Osteoblast (primary cell): Measurements from ENCODE around the gene MPV17L2. TPM values are rescaled to one million over a fixed set of nuclear protein-coding genes. Genes with fewer than 3 reads are reported as not detected.

Source experiments
- DNase-seq: peaks from one replicate; pipeline ENCODE4 v3.0.0; 2011; ENCODE audit warnings: low spot score, mixed read lengths; ENCODE audit not compliant: insufficient read length; ENCODE audit errors: missing footprints
- H2AFZ ChIP-seq: 2 replicates; pipeline ENCODE4 v1.6.0; 2011; ENCODE audit warnings: mild to moderate bottlenecking, low read length
- H3K27ac ChIP-seq: 2 replicates; pipeline ENCODE4 v1.5.1; 2011; ENCODE audit warnings: mild to moderate bottlenecking, low read depth, low read length, moderate library complexity
- H3K27me3 ChIP-seq: 2 replicates; pipeline ENCODE4 v1.6.0; 2012; ENCODE audit warnings: mild to moderate bottlenecking, control low read depth, inconsistent platforms, low read length, moderate library complexity; ENCODE audit not compliant: insufficient read depth
- H3K36me3 ChIP-seq: 2 replicates; pipeline ENCODE4 v1.5.1; 2011; ENCODE audit warnings: mild to moderate bottlenecking, low read length, control low read depth, moderate library complexity; ENCODE audit not compliant: insufficient read depth
- H3K4me1 ChIP-seq: 2 replicates; pipeline ENCODE4 v1.5.1; 2011; ENCODE audit warnings: mild to moderate bottlenecking, low read length, control low read depth, moderate library complexity; ENCODE audit not compliant: insufficient read depth
- H3K4me2 ChIP-seq: 2 replicates; pipeline ENCODE4 v1.6.0; 2011; ENCODE audit warnings: mild to moderate bottlenecking, low read length; ENCODE audit not compliant: insufficient read depth
- H3K4me3 ChIP-seq: fragments of 200-600 bp; sonication (generic); 3 replicates; pipeline ENCODE4 v1.5.1; 2012; ENCODE audit warnings: mild to moderate bottlenecking, low read length, inconsistent platforms; ENCODE audit not compliant: insufficient read depth
- H3K79me2 ChIP-seq: 2 replicates; pipeline ENCODE4 v1.6.0; 2012; ENCODE audit warnings: mild to moderate bottlenecking, low read length, control low read depth, inconsistent platforms; ENCODE audit not compliant: insufficient read depth
- H3K9me3 ChIP-seq: 2 replicates; pipeline ENCODE4 v1.5.1; 2011; ENCODE audit warnings: low read depth, low read length, control low read depth
- H4K20me1 ChIP-seq: 2 replicates; pipeline ENCODE4 v1.6.0; 2012; ENCODE audit warnings: mild to moderate bottlenecking, low read length, control low read depth; ENCODE audit not compliant: insufficient read depth
- CTCF ChIP-seq: IDR thresholded peaks from 2 replicates; pipeline ENCODE4 v1.5.1; 2011; ENCODE audit warnings: mild to moderate bottlenecking, low read depth, low read length, moderate library complexity; ENCODE audit errors: extremely low read depth
- total RNA-seq: library from RNA; depleted of rRNA; stranded (reverse); fragments of >200 nt; gene quantifications from 2 replicates; pipeline ENCODE4 v1.2.3, GENCODE V29; 2012

MPV17L2 gene
- total RNA-seq, 1 donor: 8.3 TPM

GRCh38 chr19:18155095-18156087 lies 37.6 kb upstream of the MPV17L2 start:
- Histone ChIP-seq H3K4me3 (no peak overlapping the region), H3K4me2 (no peak overlapping the region), H2AFZ (no peak overlapping the region), H3K79me2 (peaks cover 32% of the 10 kb centered on the region), H3K4me1 (peaks cover 24% of the 10 kb centered on the region), H3K27me3 (no peaks in the 10 kb centered on the region), H4K20me1 (peaks cover 18% of the 10 kb centered on the region), H3K27ac (no peak overlapping the region), H3K36me3 (peaks cover 11% of the 10 kb centered on the region), H3K9me3 (no peaks in the 10 kb centered on the region)
- no peak for DNase-seq
- no peak for TF ChIP-seq CTCF

GRCh38 chr19:18156268-18156667 lies 36.8 kb upstream of the MPV17L2 start:
- Histone ChIP-seq H2AFZ (no peak overlapping the region), H3K27me3 (no peaks in the 10 kb centered on the region), H4K20me1 (peaks cover 18% of the 10 kb centered on the region), H3K27ac (no peak overlapping the region), H3K9me3 (no peaks in the 10 kb centered on the region), H3K4me2 (no peak overlapping the region), H3K36me3 (peaks cover 11% of the 10 kb centered on the region), H3K4me1 (peaks cover 29% of the 10 kb centered on the region), H3K79me2 (peaks cover 32% of the 10 kb centered on the region), H3K4me3 (no peak overlapping the region)
- TF ChIP-seq CTCF: no peak
- DNase-seq: peak; percentile 55

GRCh38 chr19:18156841-18157464 lies 36.1 kb upstream of the MPV17L2 start:
- no peaks in the 10 kb centered on the region for H3K9me3 ChIP-seq

More at GRCh38 chr19:18156841-18157464, 36.1 kb upstream of the MPV17L2 start:
- no peaks in the 10 kb centered on the region for H3K27me3 ChIP-seq
- H2AFZ ChIP-seq: no peak overlapping the region
- H4K20me1 ChIP-seq: peaks cover 22% of the 10 kb centered on the region
- no peak for TF ChIP-seq CTCF
- H3K27ac ChIP-seq: no peak overlapping the region
- peaks cover 12% of the 10 kb centered on the region for H3K36me3 ChIP-seq
- peaks cover 32% of the 10 kb centered on the region for H3K79me2 ChIP-seq
- no peak overlapping the region for H3K4me2 ChIP-seq
- H3K4me1 ChIP-seq: peaks cover 26% of the 10 kb centered on the region
- H3K4me3 ChIP-seq: no peak overlapping the region
- peak; percentile 98 for DNase-seq
